ENCODE measurements around the gene CPOX. TPM values are rescaled to one million over a fixed set of nuclear protein-coding genes. Genes with fewer than 3 reads are reported as not detected.

The CPOX gene
- total and polyA plus RNA-seq, 2 of the 8 experiments (the other 6 are each of a cell fraction or from before 2014, with no cell fraction given), result 17.4 to 27.0 TPM

DNA sequence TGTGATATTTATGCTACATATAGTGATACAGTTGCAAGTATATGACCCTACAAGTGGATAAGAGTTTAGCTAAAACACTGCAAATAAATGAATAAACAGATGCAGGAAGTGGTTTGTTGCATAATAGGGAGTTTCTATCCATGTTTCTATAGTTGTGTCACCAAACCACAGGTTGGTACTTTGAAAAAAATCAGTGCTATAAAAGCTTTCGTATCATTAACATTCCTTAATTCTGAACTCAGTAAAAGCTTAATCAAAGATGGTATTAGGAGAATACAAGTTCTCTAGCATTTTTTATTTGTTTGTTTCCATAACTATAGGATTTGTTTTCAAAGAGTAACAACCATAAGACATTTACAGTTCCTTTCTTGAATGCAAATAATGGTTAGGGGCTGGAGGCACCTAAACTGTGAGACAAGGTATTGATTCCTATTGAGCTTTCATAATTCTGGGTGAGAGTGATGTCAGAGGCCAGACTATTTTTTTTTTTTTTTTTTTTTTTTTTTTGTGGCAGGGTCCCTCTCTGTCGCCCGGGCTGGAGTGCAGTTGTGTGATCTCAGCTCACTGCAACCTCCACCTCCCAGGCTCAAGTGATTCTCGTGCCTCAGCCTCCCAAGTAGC lies 29.6 kb downstream of the CPOX start:
- Histone ChIP-seq H4K5ac (ENCODE audit: insufficient read length, low read depth, low read length) (no peak overlapping the region), H2AK5ac (ENCODE audit: low read depth, low read length) (no peak overlapping the region), H2BK15ac (ENCODE audit: low read length) (no peak overlapping the region), H2AFZ (ENCODE audit: low read length) (no peak overlapping the region), H3K4me3 (ENCODE audit: extremely low read depth in 1 of 4, insufficient read depth in 2 of 4, low read depth in 3 of 4, low read length in 4 of 4) (no peak overlapping the region), H3K9me3 (ENCODE audit: insufficient read depth in 2 of 2, low read depth in 1 of 2, low read length in 1 of 2) (no peaks in the 10 kb centered on the region), H4K91ac (replicated peaks; ENCODE audit: insufficient read length, low read length) (no peak overlapping the region), H3K18ac (ENCODE audit: extremely low read depth, low read length) (no peak overlapping the region), H3K4me2 (ENCODE audit: insufficient read depth in 1 of 2, low read depth in 2 of 2, low read length in 2 of 2) (no peak overlapping the region), H4K8ac (ENCODE audit: extremely low read depth, insufficient read depth, low read length) (no peak overlapping the region), H2BK20ac (ENCODE audit: low read length) (no peak overlapping the region), H3K27me3 (replicated peaks in 1 of 4; ENCODE audit: control insufficient read depth in 3 of 4, extremely low read depth in 1 of 4, insufficient read depth in 3 of 4, low read length in 3 of 4) (no peaks in the 10 kb centered on the region), H3K4ac (replicated peaks; ENCODE audit: insufficient read length, low read depth, low read length) (no peak overlapping the region), H3K56ac (replicated peaks; ENCODE audit: insufficient read length, low read depth, low read length) (no peak overlapping the region), H4K20me1 (replicated peaks in 1 of 2; ENCODE audit: control insufficient read depth in 1 of 2, insufficient read depth in 2 of 2, low read length in 2 of 2) (no peaks in the 10 kb centered on the region), H2BK120ac (replicated peaks; ENCODE audit: low read depth, low read length) (no peak overlapping the region), H2BK12ac (ENCODE audit: low read depth, low read length) (no peak overlapping the region), H2BK5ac (ENCODE audit: low read depth, low read length) (no peak overlapping the region), H3K14ac (ENCODE audit: insufficient read length) (no peak overlapping the region), H3K79me2 (ENCODE audit: control insufficient read depth in 1 of 2, insufficient read depth in 2 of 2, low read length in 2 of 2) (no peaks in the 10 kb centered on the region), H3K4me1 (replicated peaks in 1 of 4; ENCODE audit: control insufficient read depth in 3 of 4, insufficient read depth in 4 of 4, low read length in 3 of 4) (no peaks in the 10 kb centered on the region), H3K23me2 (ENCODE audit: low read depth, low read length) (no peaks in the 10 kb centered on the region), H3K9ac (replicated peaks in 1 of 4; ENCODE audit: extremely low read depth in 1 of 4, low read depth in 3 of 4, low read length in 3 of 4) (no peak overlapping the region), H3K36me3 (ENCODE audit: control insufficient read depth in 2 of 4, insufficient read depth in 4 of 4, low read length in 3 of 4) (no peaks in the 10 kb centered on the region), H3K27ac (ENCODE audit: low read depth, low read length) (no peak overlapping the region), H3K79me1 (ENCODE audit: low read depth, low read length) (no peaks in the 10 kb centered on the region), H3K23ac (ENCODE audit: insufficient read length) (no peak overlapping the region)
- 88% methylated on average over 4 of the region's 4 CpGs; no CpG with 5 or more reads in 1 of the 2 experiments for WGBS, 2 experiments (ENCODE audit: extremely low coverage in 1 of 2, insufficient coverage in 1 of 2, insufficient read length in 1 of 2, insufficient replicate concordance in 2 of 2, low coverage in 1 of 2, low lambda C conversion rate in 2 of 2, missing lambda C conversion rate in 1 of 2)
- TF ChIP-seq ZNF274 (IDR thresholded peaks at IDR 0.05; ENCODE audit: borderline replicate concordance, extremely low read depth, low read length) (no peak), RNF2 (IDR thresholded peaks at IDR 0.05; ENCODE audit: borderline replicate concordance, low read depth, low read length, missing control alignments, poor library complexity, severe bottlenecking) (no peak), SIN3A (conservative IDR thresholded peaks at IDR 0.05 in 1 of 2, IDR thresholded peaks at IDR 0.05 in 1 of 2; ENCODE audit: low read depth in 1 of 2, low read length in 2 of 2) (no peak), GTF2F1 (IDR thresholded peaks at IDR 0.05; ENCODE audit: borderline replicate concordance, low read depth, low read length) (no peak), RFX5 (IDR thresholded peaks at IDR 0.05; ENCODE audit: borderline replicate concordance, low read depth, low read length) (no peak), BCL11A (IDR thresholded peaks at IDR 0.05; ENCODE audit: low read depth in 2 of 2, low read length in 2 of 2) (no peak)
- TF ChIP-seq, protein P1, sequence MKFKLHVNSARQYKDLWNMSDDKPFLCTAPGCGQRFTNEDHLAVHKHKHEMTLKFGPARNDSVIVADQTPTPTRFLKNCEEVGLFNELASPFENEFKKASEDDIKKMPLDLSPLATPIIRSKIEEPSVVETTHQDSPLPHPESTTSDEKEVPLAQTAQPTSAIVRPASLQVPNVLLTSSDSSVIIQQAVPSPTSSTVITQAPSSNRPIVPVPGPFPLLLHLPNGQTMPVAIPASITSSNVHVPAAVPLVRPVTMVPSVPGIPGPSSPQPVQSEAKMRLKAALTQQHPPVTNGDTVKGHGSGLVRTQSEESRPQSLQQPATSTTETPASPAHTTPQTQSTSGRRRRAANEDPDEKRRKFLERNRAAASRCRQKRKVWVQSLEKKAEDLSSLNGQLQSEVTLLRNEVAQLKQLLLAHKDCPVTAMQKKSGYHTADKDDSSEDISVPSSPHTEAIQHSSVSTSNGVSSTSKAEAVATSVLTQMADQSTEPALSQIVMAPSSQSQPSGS (IDR thresholded peaks at IDR 0.05; ENCODE audit: low read length), result no peak
- DNase-seq (ENCODE audit: low read depth in 1 of 2, low spot score in 2 of 2), result no peak
- ChIA-PET POLR2A (ENCODE audit: partially characterized antibody) (no interaction called here), CTCF (ENCODE audit: partially characterized antibody) (interaction anchor here (2.2 kb wide), 1 partner anchor 10 kb away, joined by 5 read pairs; no protein-coding TSS in a partner anchor)
- FAIRE-seq, result no peak
